Kidney epithelial cell (primary cell): ENCODE data around the gene TNIP3. TPM values are rescaled to one million over a fixed set of nuclear protein-coding genes. Genes with fewer than 3 reads are reported as not detected.

ENCODE experiments used
- DNase-seq: peaks from one replicate; pipeline ENCODE4 v3.0.0-alpha.2; 2010; ENCODE audit warnings: low read depth
- H3K27me3 ChIP-seq: 2 replicates; pipeline ENCODE4 v1.6.0; 2011; ENCODE audit warnings: low read length; ENCODE audit not compliant: control insufficient read depth, insufficient read depth
- H3K36me3 ChIP-seq: 2 replicates; pipeline ENCODE4 v1.5.1; 2011; ENCODE audit warnings: low read length; ENCODE audit not compliant: control insufficient read depth, insufficient read depth
- H3K4me3 ChIP-seq: 2 replicates; pipeline ENCODE4 v1.5.1; 2011; ENCODE audit warnings: low read depth, mild to moderate bottlenecking, control low read depth, low read length
- CTCF ChIP-seq: IDR thresholded peaks from 2 replicates; pipeline ENCODE4 v1.5.1; 2011; ENCODE audit warnings: mild to moderate bottlenecking, moderate library complexity, low read length, control low read depth, inconsistent platforms; ENCODE audit not compliant: insufficient read depth, poor library complexity, severe bottlenecking
- total RNA-seq: library from RNA; depleted of rRNA; stranded (reverse); fragments of >200 nt; gene quantifications from 2 replicates; pipeline ENCODE4 v1.2.3, GENCODE V29; 2015

Gene TNIP3
- total RNA-seq, 1 donor from 2014 or later, result 1.1 TPM

GRCh38 chr4:121125498-121125885 lies 38.6 kb downstream of the TNIP3 start:
- DNase-seq, result no peak
- H3K27me3 ChIP-seq, result no peaks in the 10 kb centered on the region
- H3K4me3 ChIP-seq, result no peak overlapping the region
- H3K36me3 ChIP-seq, result no peaks in the 10 kb centered on the region
- no peak for TF ChIP-seq CTCF

- Histone ChIP-seq H3K36me3 (no peaks in the 10 kb centered on the region), H3K27me3 (no peaks in the 10 kb centered on the region), H3K4me3 (no peak overlapping the region)
- DNase-seq, result no peak
- TF ChIP-seq CTCF, result no peak
These were observed 41.5 kb downstream of the TNIP3 start for GRCh38 chr4:121122661-121123060.

- Histone ChIP-seq H3K27me3 (no peaks in the 10 kb centered on the region), H3K4me3 (no peak overlapping the region)
These were observed 44.4 kb downstream of the TNIP3 start for GRCh38 chr4:121119715-121120114.

GRCh38 chr4:121118344-121118743 lies 45.8 kb downstream of the TNIP3 start:
- Histone ChIP-seq H3K4me3 (no peak overlapping the region), H3K27me3 (no peaks in the 10 kb centered on the region), H3K36me3 (no peaks in the 10 kb centered on the region)
- no peak for DNase-seq
- no peak for TF ChIP-seq CTCF

More at GRCh38 chr4:121119715-121120114, 44.4 kb downstream of the TNIP3 start:
- no peaks in the 10 kb centered on the region for H3K36me3 ChIP-seq
- DNase-seq, result no peak
- TF ChIP-seq CTCF, result no peak

- no peaks in the 10 kb centered on the region for H3K27me3 ChIP-seq
- no peak for DNase-seq
- TF ChIP-seq CTCF, result no peak
- no peak overlapping the region for H3K4me3 ChIP-seq
- H3K36me3 ChIP-seq, result no peaks in the 10 kb centered on the region
These were observed 49.4 kb downstream of the TNIP3 start for GRCh38 chr4:121114756-121115155.

- no peaks in the 10 kb centered on the region for H3K27me3 ChIP-seq
- no peak for DNase-seq
These were observed 51.6 kb downstream of the TNIP3 start for GRCh38 chr4:121112530-121112929.

More at GRCh38 chr4:121112530-121112929, 51.6 kb downstream of the TNIP3 start:
- Histone ChIP-seq H3K4me3 (no peak overlapping the region), H3K36me3 (no peaks in the 10 kb centered on the region)
- peak; percentile 36 for TF ChIP-seq CTCF
